Cardiac septum (tissue), 1 donor: ENCODE data around the gene PPP4R4. TPM values are rescaled to one million over a fixed set of nuclear protein-coding genes. Genes with fewer than 3 reads are reported as not detected.
"Not testable (repeated sequence)": the region's sequence is repeated elsewhere in the genome, so short reads cannot be mapped to it uniquely, and the experiment has no call there.

ENCODE experiments used
- DNase-seq: peaks from one replicate; pipeline ENCODE4 v3.0.0-alpha.2; 2020; ENCODE audit warnings: low spot score
- intact Hi-C: fragments of 100-400 bp; cut with DNase I; formaldehyde crosslinking; loops from one replicate; pipeline ENCODE4 v1.14.0; 2022
- total RNA-seq: library from RNA; stranded (reverse); fragmentation: NEBNext Ultra II Directional; extraction: Animal tissue kit (Norgen Biotek cat#: 25700); gene quantifications from one replicate; pipeline ENCODE4 v1.2.1, GENCODE V29; 2021
- donor health status: DM: no; HTN: no; CAD: no.

Gene PPP4R4
- total RNA-seq, 1 donor from 2014 or later: 0.30 TPM

- intact Hi-C loops: no loop called here
- DNase-seq: no peak
These were observed 31.9 kb upstream of the PPP4R4 start for GRCh38 chr14:94142247-94142646.

- DNase-seq: no peak
- intact Hi-C loops: no loop called here
These were observed 31.3 kb upstream of the PPP4R4 start for GRCh38 chr14:94142836-94143235.

- intact Hi-C loops: no loop called here
- DNase-seq: no peak
These were observed 30.9 kb upstream of the PPP4R4 start for GRCh38 chr14:94143239-94143638.

- DNase-seq: no peak
- intact Hi-C loops: no loop called here
These were observed 30.4 kb upstream of the PPP4R4 start for GRCh38 chr14:94143711-94144110.

- no peak for DNase-seq
These were observed 29.4 kb upstream of the PPP4R4 start for GRCh38 chr14:94144765-94145164.

GRCh38 chr14:94145902-94146527 lies 28.1 kb upstream of the PPP4R4 start:
- intact Hi-C loops: no loop called here
- DNase-seq: no peak

More at GRCh38 chr14:94144765-94145164, 29.4 kb upstream of the PPP4R4 start:
- intact Hi-C loops: no loop called here

- intact Hi-C loops: no loop called here
- no peak for DNase-seq
These were observed 21.4 kb upstream of the PPP4R4 start for GRCh38 chr14:94152676-94153075.

GRCh38 chr14:94153750-94154342 lies 20.3 kb upstream of the PPP4R4 start:
- intact Hi-C loops: no loop called here
- no peak for DNase-seq

- not testable (repeated sequence) for DNase-seq
These were observed 18.0 kb upstream of the PPP4R4 start for GRCh38 chr14:94156143-94156542.

GRCh38 chr14:94157197-94157596 lies 16.9 kb upstream of the PPP4R4 start:
- no peak for DNase-seq
- intact Hi-C loops: no loop called here

More at GRCh38 chr14:94156143-94156542, 18.0 kb upstream of the PPP4R4 start:
- intact Hi-C loops: not testable (repeated sequence)

- intact Hi-C loops: no loop called here
- no peak for DNase-seq
These were observed 15.8 kb upstream of the PPP4R4 start for GRCh38 chr14:94158239-94158883.

GRCh38 chr14:94161058-94161457 lies 13.1 kb upstream of the PPP4R4 start:
- intact Hi-C loops: no loop called here
- no peak for DNase-seq

GRCh38 chr14:94161981-94162380 lies 12.1 kb upstream of the PPP4R4 start:
- no peak for DNase-seq
- intact Hi-C loops: no loop called here

GRCh38 chr14:94162466-94162865 lies 11.7 kb upstream of the PPP4R4 start:
- intact Hi-C loops: no loop called here
- no peak for DNase-seq

GRCh38 chr14:94163796-94164195 lies 10.3 kb upstream of the PPP4R4 start:
- no peak for DNase-seq
- intact Hi-C loops: no loop called here

- no peak for DNase-seq
- intact Hi-C loops: no loop called here
These were observed 9.3 kb upstream of the PPP4R4 start for GRCh38 chr14:94164685-94165431.

GRCh38 chr14:94165744-94166143 lies 8.4 kb upstream of the PPP4R4 start:
- intact Hi-C loops: no loop called here
- DNase-seq: no peak

- DNase-seq: no peak
- intact Hi-C loops: no loop called here
These were observed 4.0 kb upstream of the PPP4R4 start for GRCh38 chr14:94170136-94170535.

GRCh38 chr14:94171208-94171607 lies 2.9 kb upstream of the PPP4R4 start:
- intact Hi-C loops: no loop called here
- DNase-seq: no peak

- no peak for DNase-seq
- intact Hi-C loops: no loop called here
These were observed 1.6 kb upstream of the PPP4R4 start for GRCh38 chr14:94172545-94172944.
